Astrocyte (in vitro differentiated cells and primary cell): ENCODE measurements around the gene MAN1B1. TPM values are rescaled to one million over a fixed set of nuclear protein-coding genes. Genes with fewer than 3 reads are reported as not detected.
A peak's percentile ranks its signal among the peaks of the same experiment; 100 is the strongest.

Source experiments
- DNase-seq: peaks from one replicate; pipeline ENCODE4 v3.0.0-alpha.2; 2010; ENCODE audit warnings: low read depth
- FAIRE-seq: peaks from 2 replicates; lab custom pipeline; 2011; peaks lifted over from hg19 to GRCh38; lab: Jason Lieb, UNC
- H2AFZ ChIP-seq: 2 replicates; pipeline ENCODE4 v1.6.0; 2012; ENCODE audit warnings: low read depth, low read length, inconsistent platforms
- H3K27ac ChIP-seq: 2 replicates; pipeline ENCODE4 v1.5.1; 2011; ENCODE audit warnings: low read depth, low read length, inconsistent platforms
- H3K27me3 ChIP-seq: 2 replicates; pipeline ENCODE4 v1.6.0; 2011; ENCODE audit warnings: low read length, inconsistent platforms; ENCODE audit not compliant: insufficient read depth
- H3K36me3 ChIP-seq: 2 replicates; pipeline ENCODE4 v1.5.1; 2011; ENCODE audit warnings: low read length, inconsistent platforms; ENCODE audit not compliant: insufficient read depth
- H3K4me1 ChIP-seq: 2 replicates; pipeline ENCODE4 v1.5.1; 2011; ENCODE audit warnings: low read length, inconsistent platforms; ENCODE audit not compliant: insufficient read depth
- H3K4me2 ChIP-seq: 2 replicates; pipeline ENCODE4 v1.6.0; 2012; ENCODE audit warnings: low read length, inconsistent platforms
- H3K4me3 ChIP-seq: 2 replicates; pipeline ENCODE4 v1.5.1; 2011; ENCODE audit warnings: low read depth, mild to moderate bottlenecking, low read length, inconsistent platforms; ENCODE audit not compliant: insufficient read depth
- H3K79me2 ChIP-seq: 2 replicates; pipeline ENCODE4 v1.6.0; 2012; ENCODE audit warnings: mild to moderate bottlenecking, low read length, inconsistent platforms; ENCODE audit not compliant: insufficient read depth
- H3K9ac ChIP-seq: 2 replicates; pipeline ENCODE4 v1.6.0; 2012; ENCODE audit warnings: mild to moderate bottlenecking, low read length, inconsistent platforms
- H3K9me3 ChIP-seq: 2 replicates; pipeline ENCODE4 v1.5.1; 2012; ENCODE audit warnings: low read depth, mild to moderate bottlenecking, low read length, inconsistent platforms; ENCODE audit not compliant: insufficient read depth
- H4K20me1 ChIP-seq: 2 replicates; pipeline ENCODE4 v1.6.0; 2012; ENCODE audit warnings: low read length, inconsistent platforms; ENCODE audit not compliant: insufficient read depth
- H3K27ac Mint-ChIP-seq: one replicate; pipeline ENCODE4 v1.8.0; 2021; ENCODE audit warnings: mild to moderate bottlenecking, mixed read lengths; ENCODE audit not compliant: unreplicated experiment
- H3K27me3 Mint-ChIP-seq: one replicate; pipeline ENCODE4 v1.8.0; 2021; ENCODE audit warnings: low read depth, mixed read lengths; ENCODE audit not compliant: unreplicated experiment
- H3K36me3 Mint-ChIP-seq: one replicate; pipeline ENCODE4 v1.8.0; 2021; ENCODE audit warnings: low read depth, mixed read lengths; ENCODE audit not compliant: unreplicated experiment
- H3K4me1 Mint-ChIP-seq: one replicate; pipeline ENCODE4 v1.8.0; 2021; ENCODE audit warnings: low read depth, mixed read lengths; ENCODE audit not compliant: unreplicated experiment
- H3K4me3 Mint-ChIP-seq: one replicate; pipeline ENCODE4 v1.8.0; 2021; ENCODE audit warnings: mild to moderate bottlenecking, moderate library complexity, mixed read lengths; ENCODE audit not compliant: unreplicated experiment
- H3K9me3 Mint-ChIP-seq: one replicate; pipeline ENCODE4 v1.8.0; 2021; ENCODE audit warnings: mild to moderate bottlenecking, mixed read lengths; ENCODE audit not compliant: unreplicated experiment
- CTCF ChIP-seq: IDR thresholded peaks from 2 replicates; pipeline ENCODE4 v1.5.1; 2011; ENCODE audit warnings: low read depth, mild to moderate bottlenecking, inconsistent platforms, low read length, moderate library complexity; ENCODE audit not compliant: insufficient read depth
- EZH2 ChIP-seq: IDR thresholded peaks from 2 replicates; pipeline ENCODE4 v1.6.1; 2012; ENCODE audit warnings: mild to moderate bottlenecking, low read length, inconsistent platforms; ENCODE audit not compliant: insufficient read depth
- total RNA-seq: library from RNA; stranded (reverse); gene quantifications from 2 replicates; pipeline ENCODE4 v1.2.1, GENCODE V29; 2021

MAN1B1 gene
- total RNA-seq, 1 donor from 2014 or later = 69.2 TPM

GRCh38 chr9:137139468-137140150 lies 52.8 kb downstream of the MAN1B1 start:
- no peak for FAIRE-seq
- Mint-ChIP-seq H3K36me3 (no peaks in the 10 kb centered on the region), H3K27ac (no peak overlapping the region), H3K9me3 (peaks cover 5% of the 10 kb centered on the region), H3K27me3 (peaks cover 78% of the 10 kb centered on the region), H3K4me1 (peaks cover 2% of the 10 kb centered on the region), H3K4me3 (no peak overlapping the region)
- Histone ChIP-seq H4K20me1 (no peaks in the 10 kb centered on the region), H3K9ac (no peak overlapping the region), H3K79me2 (no peaks in the 10 kb centered on the region), H3K27me3 (peaks cover 48% of the 10 kb centered on the region), H3K4me1 (peaks cover 2% of the 10 kb centered on the region), H3K9me3 (no peaks in the 10 kb centered on the region), H2AFZ (no peak overlapping the region), H3K4me3 (no peak overlapping the region), H3K36me3 (no peaks in the 10 kb centered on the region), H3K4me2 (peak overlapping the region; percentile 54), H3K27ac (no peak overlapping the region)
- DNase-seq = no peak
- TF ChIP-seq EZH2 (peak; percentile 2), CTCF (no peak)

- Mint-ChIP-seq H3K27ac (no peak overlapping the region), H3K4me1 (peaks cover 2% of the 10 kb centered on the region)
- H3K27ac ChIP-seq = no peak overlapping the region
Observed at GRCh38 chr9:137140151-137141012, 53.6 kb downstream of the MAN1B1 start.

More at GRCh38 chr9:137140151-137141012, 53.6 kb downstream of the MAN1B1 start:
- Histone ChIP-seq H4K20me1 (no peaks in the 10 kb centered on the region), H3K9ac (no peak overlapping the region), H3K4me3 (no peak overlapping the region), H3K79me2 (no peaks in the 10 kb centered on the region), H3K9me3 (no peaks in the 10 kb centered on the region), H2AFZ (no peak overlapping the region), H3K4me1 (peaks cover 2% of the 10 kb centered on the region), H3K27me3 (peaks cover 48% of the 10 kb centered on the region), H3K4me2 (no peak overlapping the region), H3K36me3 (no peaks in the 10 kb centered on the region)
- Mint-ChIP-seq H3K9me3 (peaks cover 5% of the 10 kb centered on the region), H3K27me3 (peaks cover 72% of the 10 kb centered on the region), H3K4me3 (no peak overlapping the region), H3K36me3 (no peaks in the 10 kb centered on the region)
- FAIRE-seq (no peak), DNase-seq (no peak)
- TF ChIP-seq CTCF (no peak), EZH2 (no peak)
